Measurements from ENCODE around the gene FAM210B.
"Not testable (repeated sequence)": the region's sequence is repeated elsewhere in the genome, so short reads cannot be mapped to it uniquely, and the experiment has no call there.

The FAM210B gene

GRCh38 chr20:56406910-56407309 is 48.1 kb downstream of the FAM210B start:
- no peak for TF ChIP-seq CTCF (IDR thresholded peaks at IDR 0.05; ENCODE audit: extremely low read depth, missing control alignments)
- DNase-seq (ENCODE audit: low spot score): no peak

GRCh38 chr20:56409521-56409920 is 50.7 kb downstream of the FAM210B start:
- TF ChIP-seq CTCF (IDR thresholded peaks at IDR 0.05; ENCODE audit: extremely low read depth, missing control alignments): no peak
- no peak for DNase-seq (ENCODE audit: low spot score)

- DNase-seq (ENCODE audit: low spot score): no peak
- TF ChIP-seq CTCF (IDR thresholded peaks at IDR 0.05; ENCODE audit: extremely low read depth, missing control alignments): no peak
Observed at GRCh38 chr20:56409956-56410355, 51.2 kb downstream of the FAM210B start.

GRCh38 chr20:56411287-56411686 is 52.5 kb downstream of the FAM210B start:
- not testable (repeated sequence) for DNase-seq (ENCODE audit: low spot score)

GRCh38 chr20:56411759-56412472 is 53.1 kb downstream of the FAM210B start, which contains the start of gene CASS4:
Gene CASS4, plus strand, starts transcription at chr20:56412260. Its CDS starts 199 bp downstream, at chr20:56412459.
- DNase-seq (ENCODE audit: low spot score): peak; percentile 31
- TF ChIP-seq CTCF (IDR thresholded peaks at IDR 0.05; ENCODE audit: extremely low read depth, missing control alignments): no peak

- no peak for TF ChIP-seq CTCF (IDR thresholded peaks at IDR 0.05; ENCODE audit: extremely low read depth, missing control alignments)
- no peak for DNase-seq (ENCODE audit: low spot score)
Observed at GRCh38 chr20:56412473-56412790, 53.7 kb downstream of the FAM210B start.

GRCh38 chr20:56412949-56413348 is 54.2 kb downstream of the FAM210B start:
- DNase-seq (ENCODE audit: low spot score): no peak
- no peak for TF ChIP-seq CTCF (IDR thresholded peaks at IDR 0.05; ENCODE audit: extremely low read depth, missing control alignments)
